Measurements from ENCODE around the gene POU2F1.
A peak's percentile ranks its signal among the peaks of the same experiment; 100 is the strongest.

POU2F1 gene

DNA sequence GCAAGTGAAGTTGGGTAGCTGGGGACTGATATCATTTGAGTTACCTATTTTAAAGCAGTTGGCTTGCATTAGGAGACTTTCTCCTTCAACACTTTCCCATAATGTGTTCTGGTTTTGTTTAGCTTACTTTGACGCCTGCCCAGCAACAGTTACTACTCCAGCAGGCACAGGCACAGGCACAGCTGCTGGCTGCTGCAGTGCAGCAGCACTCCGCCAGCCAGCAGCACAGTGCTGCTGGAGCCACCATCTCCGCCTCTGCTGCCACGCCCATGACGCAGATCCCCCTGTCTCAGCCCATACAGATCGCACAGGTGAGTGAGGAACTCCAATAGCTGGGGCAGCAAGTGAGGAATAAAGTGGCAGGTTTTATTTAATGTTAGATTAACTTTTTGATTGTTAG is 153.3 kb downstream of the POU2F1 start:
- DNase-seq = no peak

- DNase-seq = no peak
These were observed 155.3 kb downstream of the POU2F1 start for GRCh38 chr1:167375949-167376348.

DNA sequence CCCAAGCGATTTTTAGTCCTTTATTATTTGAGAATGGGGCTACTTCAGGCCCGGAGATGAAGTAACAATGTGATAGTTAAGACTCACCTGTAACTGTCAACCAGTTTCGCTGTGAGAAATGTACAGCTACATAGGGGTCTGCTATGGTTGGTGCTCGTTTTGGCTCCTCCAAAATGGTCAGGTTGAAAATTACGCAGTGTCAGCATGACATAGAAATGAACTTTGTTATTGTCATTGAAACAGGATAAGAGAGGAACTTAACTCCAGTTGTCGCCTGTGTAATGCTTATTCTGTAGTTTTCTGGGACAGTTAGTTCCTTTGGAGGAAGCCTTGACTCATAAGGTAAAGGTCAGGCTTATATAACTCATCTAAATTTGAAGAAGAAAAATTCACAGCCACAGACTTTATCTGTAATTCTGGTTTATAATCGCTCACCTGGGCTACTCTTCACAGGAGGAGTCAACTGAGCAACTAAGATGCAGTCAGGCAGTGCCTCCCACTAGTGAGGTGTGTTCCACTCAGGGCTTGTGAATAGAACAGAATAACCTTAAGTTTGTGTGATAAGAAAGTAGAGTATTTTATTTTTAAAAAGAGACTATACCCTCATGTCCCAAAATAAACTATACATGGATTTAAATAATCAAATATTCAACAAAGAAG is 166.7 kb downstream of the POU2F1 start:
- DNase-seq = no peak

DNA sequence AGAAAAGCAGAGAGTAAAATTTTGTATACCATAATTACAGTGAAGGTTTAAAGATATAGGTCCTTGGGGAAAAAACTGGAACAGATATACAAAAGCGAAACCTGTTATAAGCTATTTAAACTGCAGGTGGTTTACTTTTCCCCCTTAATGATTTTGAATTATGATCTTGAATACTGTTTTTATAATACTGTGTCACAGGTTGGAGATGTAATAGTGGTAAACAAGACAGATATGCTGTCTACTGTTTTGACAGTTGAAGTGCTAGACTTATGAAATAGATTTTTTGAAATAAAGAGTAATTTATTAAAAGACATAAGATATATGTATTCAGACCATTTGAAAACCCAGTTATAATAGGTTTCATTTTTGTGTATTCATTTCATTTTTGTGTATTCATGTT is 168.3 kb downstream of the POU2F1 start:
- DNase-seq = no peak

GRCh38 chr1:167392200-167392696 is 171.6 kb downstream of the POU2F1 start:
- no peak for DNase-seq

- no peak for DNase-seq
These were observed 179.8 kb downstream of the POU2F1 start for GRCh38 chr1:167400359-167400953.

DNA sequence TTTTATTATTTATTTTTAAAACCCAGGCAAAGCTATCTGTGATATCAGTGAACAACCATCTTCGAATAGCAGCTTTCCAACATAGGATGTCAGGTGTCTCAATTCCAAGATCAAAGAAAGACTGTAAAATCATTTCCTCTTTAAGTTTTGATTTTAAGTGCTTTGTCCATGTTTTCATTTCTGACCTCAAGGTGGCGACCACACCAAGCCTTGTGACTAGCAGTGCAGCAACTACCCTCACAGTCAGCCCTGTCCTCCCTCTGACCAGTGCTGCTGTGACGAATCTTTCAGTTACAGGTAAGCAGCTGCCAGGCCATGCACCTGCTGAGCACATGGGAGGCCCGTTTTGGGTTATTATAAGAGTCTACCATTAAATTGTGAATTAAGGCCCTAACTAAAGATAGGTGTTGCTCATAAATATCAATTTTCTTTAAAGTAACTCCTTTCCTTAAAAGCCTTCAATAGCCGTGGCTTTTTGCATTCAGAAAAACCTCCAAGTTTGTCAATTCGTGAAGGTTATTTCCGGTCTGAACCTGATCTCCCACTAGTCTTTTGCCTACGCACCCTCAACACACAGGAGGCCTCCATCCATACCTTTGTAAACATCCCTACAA is 180.7 kb downstream of the POU2F1 start:
- DNase-seq = peak; percentile 46

- no peak for DNase-seq
These were observed 183.6 kb downstream of the POU2F1 start for GRCh38 chr1:167404161-167404888.

DNA sequence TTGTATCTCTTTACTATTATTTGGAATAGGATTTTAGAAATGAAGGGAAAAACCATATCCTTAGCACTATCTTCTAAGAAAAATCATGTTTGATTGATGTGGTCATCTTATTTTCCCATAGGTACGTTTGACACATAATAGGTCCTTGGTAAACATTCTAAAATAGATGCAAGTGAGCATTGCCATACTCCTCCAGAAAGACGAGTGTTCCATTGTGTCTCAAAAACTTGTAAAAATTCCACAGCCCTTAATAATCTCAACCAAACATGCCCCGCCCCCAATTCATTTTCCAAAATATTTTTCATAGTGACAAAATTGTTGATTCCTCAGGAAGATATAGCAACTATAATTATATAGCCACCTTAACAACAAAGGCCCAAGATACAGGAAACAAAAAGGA is 184.2 kb downstream of the POU2F1 start:
- no peak for DNase-seq

GRCh38 chr1:167408355-167408754 is 187.7 kb downstream of the POU2F1 start:
- DNase-seq = no peak

GRCh38 chr1:167409183-167409582 is 188.5 kb downstream of the POU2F1 start:
- DNase-seq = no peak

DNA sequence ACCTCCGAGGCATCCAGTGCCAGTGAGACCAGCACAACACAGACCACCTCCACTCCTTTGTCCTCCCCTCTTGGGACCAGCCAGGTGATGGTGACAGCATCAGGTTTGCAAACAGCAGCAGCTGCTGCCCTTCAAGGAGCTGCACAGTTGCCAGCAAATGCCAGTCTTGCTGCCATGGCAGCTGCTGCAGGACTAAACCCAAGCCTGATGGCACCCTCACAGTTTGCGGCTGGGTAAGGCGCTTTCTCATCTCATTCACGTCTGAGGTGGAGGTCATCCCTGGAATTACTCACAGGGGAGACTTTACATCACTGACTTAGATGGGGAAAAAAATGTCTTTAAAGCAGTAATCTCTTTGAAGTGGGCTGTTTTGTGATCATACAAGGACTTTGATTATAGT is 191.4 kb downstream of the POU2F1 start:
- no peak for DNase-seq

DNA sequence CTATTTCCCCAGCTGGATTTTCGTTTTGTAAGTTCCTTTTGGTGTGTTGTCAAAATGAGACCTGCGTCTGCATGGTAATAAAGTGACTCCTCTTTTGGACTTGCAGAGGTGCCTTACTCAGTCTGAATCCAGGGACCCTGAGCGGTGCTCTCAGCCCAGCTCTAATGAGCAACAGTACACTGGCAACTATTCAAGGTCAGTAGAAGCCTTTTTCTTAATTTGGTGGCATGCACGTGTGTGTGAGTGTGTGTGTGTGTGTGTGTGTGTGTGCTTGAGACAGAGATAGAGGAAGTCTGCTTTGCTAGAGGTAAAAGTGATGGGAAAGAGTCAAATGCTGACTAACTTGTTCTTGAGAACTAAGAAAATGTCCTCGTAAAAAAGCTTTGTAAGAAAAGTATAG is 192.2 kb downstream of the POU2F1 start:
- DNase-seq = no peak

- no peak for DNase-seq
These were observed 192.6 kb downstream of the POU2F1 start for GRCh38 chr1:167413328-167413727.

- DNase-seq = no peak
These were observed 195.8 kb downstream of the POU2F1 start for GRCh38 chr1:167416506-167416905.

GRCh38 chr1:167418391-167418790 is 197.7 kb downstream of the POU2F1 start:
- no peak for DNase-seq

DNA sequence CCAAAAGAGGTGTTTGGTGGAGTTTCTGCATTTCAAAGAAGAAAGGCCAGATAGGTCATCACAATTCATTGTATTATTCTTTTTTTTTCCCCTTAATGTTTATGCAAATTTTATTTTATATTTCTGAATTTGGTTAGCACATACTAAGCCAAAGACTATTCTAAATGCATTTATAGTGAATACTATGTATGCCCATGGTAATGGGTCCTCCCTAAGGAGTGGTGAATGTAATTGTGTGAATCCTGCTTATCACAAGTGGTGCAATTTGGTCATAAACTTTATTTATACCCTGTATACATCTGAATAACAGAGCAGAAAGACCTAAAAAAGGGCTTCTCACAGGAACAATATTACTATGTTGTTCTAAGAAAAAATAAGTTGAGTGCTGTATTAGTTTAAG is 198.6 kb downstream of the POU2F1 start:
- DNase-seq = no peak

DNA sequence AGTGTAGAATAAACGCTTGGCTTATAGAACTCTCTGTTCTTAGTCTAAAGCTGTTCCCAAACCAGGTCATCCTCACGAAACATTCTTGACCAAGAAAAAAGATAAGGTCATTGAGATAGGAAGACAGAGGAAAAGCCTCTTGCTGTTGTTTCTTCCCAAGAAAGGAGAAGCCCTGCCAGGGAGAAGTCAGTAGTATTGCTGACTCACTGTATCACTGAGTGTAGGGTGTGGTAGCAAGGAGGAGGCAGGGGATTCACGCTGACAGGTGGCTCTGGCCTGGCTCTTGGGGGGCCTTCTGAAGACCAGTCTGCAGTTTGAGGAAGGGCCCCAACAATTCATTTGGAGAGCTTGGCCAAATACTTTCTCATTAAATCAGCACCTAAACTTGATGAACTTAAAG is 199.8 kb downstream of the POU2F1 start:
- DNase-seq = no peak

DNA sequence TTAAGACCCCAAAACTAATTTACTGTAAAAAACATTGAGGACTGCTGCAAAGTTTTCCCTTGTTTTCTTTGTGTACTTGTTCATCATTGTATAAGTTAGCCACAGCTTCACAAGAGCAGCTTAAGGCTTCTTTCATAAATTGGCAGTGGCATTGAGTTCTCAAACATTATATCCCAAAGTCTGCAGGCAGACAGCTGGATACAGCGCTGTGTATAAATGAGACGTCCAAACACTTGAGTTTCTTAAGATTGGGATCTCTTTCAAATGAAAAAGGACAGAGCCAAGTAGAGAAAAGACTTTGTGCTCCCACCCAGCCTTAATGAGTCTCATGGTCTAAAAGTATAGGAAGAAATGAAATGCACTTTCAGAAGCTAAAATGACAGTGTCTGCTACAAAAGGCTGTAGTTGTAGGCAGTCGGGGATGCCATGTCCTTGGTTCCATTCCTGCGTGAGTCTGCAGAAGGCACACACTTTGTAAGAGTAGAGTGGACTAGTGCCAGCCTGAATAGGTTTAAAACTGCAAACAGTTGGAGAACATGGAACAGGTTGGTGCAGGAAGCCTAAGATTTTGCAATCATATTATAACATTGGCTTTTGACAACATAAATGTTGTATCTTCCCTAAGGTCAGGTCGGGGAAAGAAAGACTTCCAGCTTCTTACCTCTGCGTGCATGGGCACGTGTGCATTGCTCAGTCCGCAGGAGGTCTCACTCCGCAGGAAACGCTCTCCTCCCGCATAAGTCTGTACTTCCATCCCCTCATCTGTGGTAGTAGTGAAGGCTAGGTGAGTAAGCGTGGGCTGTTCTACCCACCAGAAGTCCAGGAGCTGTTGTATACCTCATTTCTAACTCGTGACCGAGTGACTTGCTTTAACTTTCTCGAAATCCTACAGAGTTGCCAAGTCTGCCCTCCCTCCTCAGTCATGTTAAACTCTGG is 203.3 kb downstream of the POU2F1 start:
- no peak for DNase-seq

DNA sequence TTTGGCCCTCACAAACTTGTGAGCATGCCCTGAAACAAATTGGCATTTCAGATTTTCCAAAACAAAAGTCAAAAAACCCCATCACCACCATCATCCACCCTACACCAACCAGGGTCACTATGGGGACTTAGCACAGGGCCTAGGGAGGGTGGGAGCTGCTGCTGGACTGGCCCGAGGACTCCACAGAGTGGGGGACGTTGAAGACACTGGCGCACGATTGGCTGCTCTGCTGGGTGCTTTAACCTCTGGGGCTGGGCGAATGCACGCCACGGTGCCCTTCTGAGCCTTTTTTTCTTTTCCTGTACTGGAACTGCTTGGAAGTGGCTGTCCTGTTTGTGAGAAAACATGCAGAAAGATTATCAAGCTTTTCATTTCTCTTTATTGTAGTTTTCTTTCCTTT is 204.8 kb downstream of the POU2F1 start:
- no peak for DNase-seq

DNA sequence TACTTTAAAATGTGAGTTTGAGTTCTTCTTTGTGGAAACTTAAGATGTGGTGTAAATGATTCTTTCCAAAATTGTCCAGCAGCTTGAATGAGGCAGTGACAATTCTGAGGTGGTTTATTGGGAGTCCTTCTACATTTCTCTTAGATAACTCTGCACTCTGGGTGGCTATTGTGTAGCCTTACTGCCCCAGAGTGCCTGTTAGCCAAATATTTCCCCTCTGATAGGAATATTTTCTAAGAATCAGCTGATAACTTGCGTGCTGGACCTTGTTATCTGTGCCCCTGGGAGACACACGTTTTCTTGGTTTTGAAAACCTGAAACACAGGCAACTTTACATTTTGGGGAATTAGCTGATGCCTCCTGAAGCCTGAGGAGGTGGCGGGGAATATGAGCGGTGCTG is 206.0 kb downstream of the POU2F1 start:
- DNase-seq = no peak

DNA sequence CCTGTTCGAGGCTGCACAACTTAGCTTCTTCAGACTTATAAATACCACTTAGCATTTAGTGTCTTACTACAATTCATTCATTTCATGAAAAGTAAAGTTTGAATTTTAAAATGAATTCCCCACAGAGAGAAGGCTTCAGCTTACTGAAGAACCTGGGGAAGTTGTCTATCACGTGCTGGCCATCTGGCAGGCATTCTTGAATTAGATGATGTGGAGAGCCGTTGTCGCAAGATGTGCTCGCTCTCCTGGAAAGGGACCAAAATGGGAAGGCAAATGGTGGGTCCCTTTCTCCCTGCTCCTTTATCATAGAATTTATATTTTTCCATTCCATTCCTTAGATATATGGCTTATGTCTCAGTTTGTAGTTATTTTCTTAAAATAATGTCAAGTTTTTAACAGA is 207.2 kb downstream of the POU2F1 start:
- no peak for DNase-seq

GRCh38 chr1:167428395-167428794 is 207.7 kb downstream of the POU2F1 start:
- no peak for DNase-seq
